Middle frontal gyrus (tissue), 1 donor: ENCODE data around the gene ELL2.
"Not testable (repeated sequence)": the region's sequence is repeated elsewhere in the genome, so short reads cannot be mapped to it uniquely, and the experiment has no call there.

ENCODE experiments used
- DNase-seq: peaks from one replicate; pipeline ENCODE4 v3.0.0-alpha.2; 2015; ENCODE audit warnings: low spot score; ENCODE audit errors: extremely low spot score

ELL2 gene

DNA sequence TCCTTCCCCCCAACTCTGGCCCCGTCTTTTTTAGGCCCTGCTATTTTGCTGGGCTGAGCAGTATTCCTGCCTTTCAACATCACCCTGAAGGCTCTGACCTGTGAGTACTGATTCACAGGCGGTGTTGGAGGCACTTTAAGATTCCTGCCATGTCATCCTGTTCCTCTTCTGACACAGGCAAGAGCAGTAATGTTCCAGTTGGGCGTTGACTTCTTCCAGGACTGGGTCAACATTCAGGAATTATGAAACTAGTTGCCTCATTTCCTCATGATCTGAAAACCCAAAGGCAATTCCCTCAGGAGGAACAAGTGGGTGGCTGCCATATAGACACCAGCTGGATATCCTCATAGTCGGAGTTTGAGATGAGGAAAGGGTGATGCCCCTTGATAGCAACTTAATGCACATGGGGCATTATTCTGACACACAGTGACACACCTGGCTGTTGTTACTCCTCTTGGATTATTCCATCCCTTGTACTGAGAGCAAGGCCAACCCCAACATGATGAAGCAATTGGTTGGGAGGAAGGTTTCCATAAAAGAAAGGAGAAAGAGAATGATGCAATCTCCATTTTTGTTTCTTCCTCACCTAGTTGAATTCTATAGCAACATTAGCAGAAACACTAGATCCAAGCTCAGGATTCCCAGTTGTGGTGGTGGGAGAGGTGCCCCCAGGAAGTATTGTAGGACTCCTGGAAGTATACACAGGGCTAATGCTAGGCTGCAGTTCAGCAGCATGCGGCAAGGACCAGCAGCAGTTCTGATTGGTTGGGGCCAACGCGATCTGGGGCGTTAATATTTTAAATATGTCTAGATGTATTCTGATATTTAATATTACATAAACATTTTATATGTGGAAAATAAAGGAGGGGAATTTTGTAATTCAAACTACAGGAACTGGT, 119.5 kb downstream of the ELL2 start:
- no peak for DNase-seq

DNA sequence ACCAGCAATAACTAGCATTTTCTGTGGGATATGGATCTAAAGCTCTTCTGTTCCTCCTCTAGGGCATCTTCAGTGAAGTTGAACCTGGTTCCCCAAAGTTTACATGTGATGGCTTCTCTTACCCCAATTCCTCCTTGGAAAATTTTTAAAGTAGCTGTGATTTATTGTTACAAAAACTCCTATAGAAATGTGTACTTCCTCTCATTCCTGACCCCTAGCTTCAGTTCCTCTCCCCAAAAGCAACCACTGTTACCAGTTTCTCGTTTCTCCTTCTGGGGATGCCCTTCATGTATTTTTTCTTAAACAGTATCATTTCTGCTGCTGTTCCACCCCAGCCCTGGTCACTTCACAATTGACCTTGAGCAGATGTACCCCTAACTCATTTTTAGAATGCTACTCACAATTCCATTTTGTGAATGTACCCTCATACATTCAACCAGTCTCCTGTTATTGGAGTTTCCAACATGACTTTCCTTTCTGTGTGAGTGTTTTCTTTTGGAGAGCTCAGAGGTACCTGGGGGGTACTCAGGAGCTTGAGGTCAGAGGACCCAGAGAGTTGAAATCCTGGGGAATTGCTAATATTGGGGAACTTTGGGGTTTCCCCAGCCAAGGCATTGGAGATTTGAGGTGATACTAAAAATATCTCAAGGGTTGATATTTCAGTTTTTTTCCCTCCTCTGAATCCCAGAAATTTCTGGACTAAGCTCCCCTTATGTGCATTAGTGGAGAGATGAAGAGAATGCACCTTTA, 120.5 kb downstream of the ELL2 start:
- no peak for DNase-seq

DNA sequence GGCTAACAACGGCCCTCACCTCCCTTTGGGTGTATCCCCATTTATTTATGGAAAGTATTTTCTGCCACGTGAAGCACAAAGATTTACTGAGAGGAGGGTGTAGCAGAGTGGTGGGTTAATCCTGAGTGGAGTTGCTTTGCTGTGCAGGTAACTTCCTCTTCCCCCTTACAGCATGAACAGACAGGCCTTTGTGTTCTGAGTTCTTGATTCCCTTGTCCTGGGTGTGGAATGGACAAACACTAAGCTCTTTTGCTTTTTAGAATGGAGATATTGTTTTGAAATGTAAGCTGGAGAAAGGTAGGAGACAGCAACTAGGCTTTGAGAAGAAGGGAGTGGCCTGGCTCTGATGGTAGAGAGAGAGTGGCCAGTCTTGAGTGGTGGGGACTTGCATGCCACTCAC, 122.0 kb downstream of the ELL2 start:
- DNase-seq, result no peak

DNA sequence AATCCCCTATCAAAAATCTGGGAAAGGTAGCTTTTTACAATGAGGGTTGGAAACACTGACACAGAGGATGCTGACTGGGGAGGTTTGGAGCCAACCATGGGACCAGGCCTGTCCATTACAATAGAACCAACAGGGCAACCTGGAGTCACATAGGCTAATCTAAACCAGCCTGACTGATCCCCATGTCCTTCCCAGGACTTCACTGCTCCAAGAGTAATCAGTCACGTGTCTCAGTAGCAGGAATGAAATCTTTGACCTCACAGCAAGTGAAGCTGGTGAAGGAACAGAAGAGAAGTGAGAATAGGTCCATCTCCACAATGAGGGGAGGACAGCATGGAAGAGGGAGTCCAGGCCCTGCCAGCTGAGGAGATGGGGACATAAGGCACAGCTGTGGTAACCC, 123.1 kb downstream of the ELL2 start:
- no peak for DNase-seq

DNA sequence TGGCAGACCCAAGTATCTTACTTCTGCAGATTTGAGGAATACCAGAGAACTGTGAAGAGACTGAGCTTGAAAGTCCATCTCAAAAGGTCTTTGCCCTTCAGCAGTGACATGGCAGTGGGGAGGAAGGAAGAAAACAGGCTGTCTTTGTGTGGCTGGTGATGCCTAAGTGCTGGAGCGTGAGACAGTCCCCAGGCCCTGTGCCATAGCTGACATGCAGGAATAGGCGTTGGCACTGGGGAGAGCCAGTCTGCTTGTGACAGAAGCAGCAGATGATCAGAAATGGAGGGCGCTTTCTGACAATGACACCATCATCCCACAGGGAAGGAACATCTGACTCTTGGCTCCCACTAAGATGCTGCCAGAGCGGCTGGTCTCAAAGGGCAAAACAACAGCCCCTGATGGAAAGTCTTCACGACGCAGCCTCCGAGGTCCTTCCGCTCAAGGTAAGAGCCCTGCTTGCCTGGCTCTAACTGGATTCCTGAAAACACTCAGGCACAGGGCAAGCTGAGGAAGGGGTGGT, 123.6 kb downstream of the ELL2 start:
- DNase-seq, result no peak

DNA sequence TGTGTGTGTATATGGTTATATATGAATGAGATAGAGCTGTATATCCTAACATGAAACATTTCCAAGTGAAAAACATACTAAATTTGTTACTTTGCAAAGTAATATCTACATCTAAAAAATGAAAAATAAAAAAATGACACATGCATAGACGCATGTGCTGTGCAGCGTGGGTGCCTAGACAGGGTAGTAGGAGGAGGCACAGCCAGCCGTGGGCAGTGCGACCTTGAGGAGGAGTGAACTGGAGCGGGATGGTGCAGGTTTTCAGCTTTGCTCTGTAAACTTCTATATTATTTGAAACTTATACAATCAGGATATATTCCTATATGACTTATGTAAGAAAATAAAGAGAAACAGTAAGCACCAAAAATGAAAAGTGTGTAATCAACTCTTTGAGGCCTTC, 124.2 kb downstream of the ELL2 start:
- no peak for DNase-seq

DNA sequence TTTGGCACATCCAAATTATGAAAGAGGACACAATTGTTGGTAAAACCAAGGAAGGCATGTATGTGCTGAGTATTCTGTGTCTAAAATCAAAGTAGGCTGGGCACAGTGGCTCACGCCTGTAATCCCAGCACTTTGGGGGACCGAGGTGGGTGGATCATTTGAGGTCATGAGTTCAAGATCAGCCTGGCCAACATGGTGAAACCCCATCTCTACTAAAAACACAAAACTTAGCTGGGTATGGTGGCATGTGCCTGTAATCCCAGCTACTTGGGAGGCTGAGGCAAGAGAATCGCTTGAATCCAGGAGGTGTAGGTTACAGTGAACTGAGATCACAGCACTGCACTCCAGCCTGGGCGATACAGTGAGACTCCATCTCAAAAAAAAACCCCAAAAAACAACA, 124.7 kb downstream of the ELL2 start:
- DNase-seq, result not testable (repeated sequence)

DNA sequence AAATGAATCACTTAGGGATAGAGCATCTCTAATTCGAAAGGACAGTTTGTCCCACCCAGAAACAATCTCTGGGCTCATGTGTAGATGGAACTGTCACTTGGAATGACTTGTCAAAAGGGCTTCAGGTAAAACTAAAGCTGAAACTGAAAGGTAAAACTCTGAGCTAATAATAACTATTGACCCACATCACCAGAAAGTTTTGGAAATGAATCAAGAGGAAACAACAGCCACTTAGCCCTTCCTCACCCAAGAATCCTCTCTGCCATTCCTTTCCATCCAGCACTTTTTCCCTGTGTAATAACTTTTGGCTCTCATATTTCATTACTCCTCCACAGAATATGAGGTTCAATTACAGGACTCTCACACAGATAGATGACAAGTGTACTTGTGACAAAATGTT, 125.1 kb downstream of the ELL2 start:
- no peak for DNase-seq

DNA sequence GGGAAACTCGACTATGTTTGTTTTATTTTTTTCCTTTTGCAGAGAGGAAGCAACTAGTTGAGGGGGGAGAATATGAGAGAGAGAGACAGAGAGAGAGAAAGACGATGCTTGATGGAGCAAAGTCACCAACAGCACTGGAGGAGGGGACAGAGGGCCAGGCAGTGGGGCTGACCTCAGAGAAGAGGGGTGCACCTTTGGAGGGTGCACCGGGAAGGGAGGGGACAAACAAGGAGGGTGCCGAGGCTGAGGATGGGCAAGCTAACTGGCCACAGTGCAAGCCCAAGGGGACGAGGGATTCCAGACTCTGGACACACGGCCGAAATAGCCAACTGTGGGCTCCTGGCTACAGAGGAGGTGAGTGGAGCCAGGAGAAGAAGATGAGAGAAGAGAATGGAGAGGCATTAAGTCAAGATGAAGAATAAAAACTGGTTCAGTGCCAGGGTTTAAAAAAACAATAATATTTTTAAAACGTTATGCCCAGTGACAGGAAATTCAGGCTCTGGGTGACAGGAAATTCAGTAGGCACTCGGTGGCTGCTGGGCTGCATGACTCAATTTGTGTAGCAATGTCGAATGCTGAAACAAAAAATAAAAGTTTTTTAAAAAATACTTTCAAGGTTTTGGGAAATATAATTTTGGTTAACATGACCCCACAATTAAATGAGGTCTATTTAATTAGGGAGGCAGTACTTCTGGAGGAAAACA, 125.8 kb downstream of the ELL2 start:
- no peak for DNase-seq
